Skeletal muscle cell (primary cell): Measurements from ENCODE around the gene TPD52L2.
A peak's percentile ranks its signal among the peaks of the same experiment; 100 is the strongest.
"Not testable (repeated sequence)": the region's sequence is repeated elsewhere in the genome, so short reads cannot be mapped to it uniquely, and the experiment has no call there.

Experiments used
- DNase-seq: peaks from one replicate; pipeline ENCODE4 v3.0.0-alpha.2; 2010; ENCODE audit warnings: low read depth
- H3K4me3 ChIP-seq: 2 replicates; pipeline ENCODE4 v1.5.1; 2011; ENCODE audit warnings: low read depth, mild to moderate bottlenecking, control low read depth, low read length, moderate library complexity

The TPD52L2 gene

GRCh38 chr20:63854069-63854765, 10.9 kb upstream of the TPD52L2 start:
- DNase-seq, result no peak
- no peak overlapping the region for H3K4me3 ChIP-seq

- no peak for DNase-seq
- H3K4me3 ChIP-seq, result peak overlapping the region; percentile 13
These were observed 10.2 kb upstream of the TPD52L2 start for GRCh38 chr20:63854766-63855362.

- DNase-seq, result no peak
These were observed 9.5 kb upstream of the TPD52L2 start for GRCh38 chr20:63855363-63856097.

GRCh38 chr20:63856098-63856511, 9.0 kb upstream of the TPD52L2 start:
- no peak overlapping the region for H3K4me3 ChIP-seq
- DNase-seq, result no peak

More at GRCh38 chr20:63855363-63856097, 9.5 kb upstream of the TPD52L2 start:
- peak overlapping the region; percentile 13 for H3K4me3 ChIP-seq

GRCh38 chr20:63857764-63858392, 7.2 kb upstream of the TPD52L2 start:
- no peak overlapping the region for H3K4me3 ChIP-seq
- DNase-seq, result no peak

- H3K4me3 ChIP-seq, result no peak overlapping the region
- DNase-seq, result no peak
These were observed 6.5 kb upstream of the TPD52L2 start for GRCh38 chr20:63858393-63859165.

GRCh38 chr20:63859166-63859699, 5.8 kb upstream of the TPD52L2 start:
- no peak for DNase-seq
- H3K4me3 ChIP-seq, result no peak overlapping the region

- H3K4me3 ChIP-seq, result no peak overlapping the region
- DNase-seq, result no peak
These were observed 4.6 kb upstream of the TPD52L2 start for GRCh38 chr20:63860325-63861051.

- DNase-seq, result no peak
- H3K4me3 ChIP-seq, result no peak within 1 kb of the TSS
These were observed 3.6 kb upstream of the TPD52L2 start, which contains the start of gene ABHD16B for GRCh38 chr20:63861365-63861934. ABHD16B (plus strand) TSS chr20:63861498; CDS start chr20:63861541, 43 bp downstream.

GRCh38 chr20:63861981-63862901, 2.8 kb upstream of the TPD52L2 start:
- no peak for DNase-seq
- H3K4me3 ChIP-seq, result no peak overlapping the region

GRCh38 chr20:63863021-63863797, 1.9 kb upstream of the TPD52L2 start:
- no peak for DNase-seq
- H3K4me3 ChIP-seq, result peak overlapping the region; percentile 94

- H3K4me3 ChIP-seq, result peak overlapping the region; percentile 94
- no peak for DNase-seq
These were observed 1.1 kb upstream of the TPD52L2 start for GRCh38 chr20:63863798-63864544.

- peak overlapping the region; percentile 94 for H3K4me3 ChIP-seq
- DNase-seq, result no peak
These were observed 509 bp upstream of the TPD52L2 start for GRCh38 chr20:63864545-63864977.

- not testable (repeated sequence) for DNase-seq, H3K4me3 ChIP-seq
These were observed 2.0 kb downstream of the TPD52L2 start for GRCh38 chr20:63867042-63867441.

- no peak overlapping the region for H3K4me3 ChIP-seq
- no peak for DNase-seq
These were observed 3.2 kb downstream of the TPD52L2 start for GRCh38 chr20:63868264-63868663.
